PC-9 (cell line): Measurements from ENCODE around the gene TRIM44. TPM values are rescaled to one million over a fixed set of nuclear protein-coding genes. Genes with fewer than 3 reads are reported as not detected.

ENCODE experiments used
- BruUV-seq: library from RNA; stranded (reverse); fragments of 400-500 nt; replicated peaks from 2 replicates; lab custom pipeline; 2021; lab: Mats Ljungman, UMichigan
- CTCF ChIA-PET: fragments of 300-600 bp; sonication (Branson Sonifier 250); formaldehyde crosslinking; loops from one replicate; lab custom pipeline; 2022; ENCODE audit warnings: antibody characterized with exemption; lab: Charles Lee
- POLR2A ChIA-PET: fragments of 300-600 bp; sonication (Branson Sonifier 250); formaldehyde crosslinking; loops from one replicate; lab custom pipeline; 2022; ENCODE audit warnings: antibody characterized with exemption; ENCODE audit not compliant: unreplicated experiment; lab: Charles Lee
- DNase-seq, 2 experiments: peaks; one replicate each; pipeline versions ENCODE4 v3.0.0 to v3.0.0-alpha.2; 2015 to 2022; ENCODE audit warnings: mixed read lengths in 1 of 2
- H2AFZ ChIP-seq: fragments of 200-600 bp; sonication (generic); 2 replicates; pipeline ENCODE4 v1.8.1; 2017; ENCODE audit warnings: antibody characterized with exemption
- H3F3A ChIP-seq: fragments of 200-600 bp; sonication (generic); 2 replicates; pipeline ENCODE4 v1.8.1; 2017; ENCODE audit warnings: antibody characterized with exemption, mild to moderate bottlenecking, low read depth; ENCODE audit not compliant: insufficient read depth
- H3K27ac ChIP-seq: fragments of 200-600 bp; sonication (generic); 2 replicates; pipeline ENCODE4 v1.6.1; 2016; ENCODE audit warnings: mixed run types
- H3K27me3 ChIP-seq: fragments of 200-600 bp; sonication (generic); 2 replicates; pipeline ENCODE4 v1.6.1; 2016; ENCODE audit warnings: low read depth, mixed run types; ENCODE audit not compliant: insufficient read depth
- H3K36me3 ChIP-seq: fragments of 200-600 bp; sonication (generic); 2 replicates; pipeline ENCODE4 v1.6.1; 2016; ENCODE audit warnings: low read depth, mixed run types
- H3K4me1 ChIP-seq: fragments of 200-600 bp; sonication (generic); replicated peaks from 2 replicates; pipeline ENCODE4 v1.6.1; 2016; ENCODE audit warnings: mixed run types; ENCODE audit not compliant: insufficient read depth
- H3K4me2 ChIP-seq: fragments of 200-600 bp; sonication (generic); 2 replicates; pipeline ENCODE4 v1.6.1; 2017; ENCODE audit warnings: mixed run types
- H3K4me3 ChIP-seq: fragments of 200-600 bp; sonication (generic); 2 replicates; pipeline ENCODE4 v1.6.1; 2016; ENCODE audit warnings: mixed run types
- H3K79me2 ChIP-seq: fragments of 200-600 bp; sonication (generic); 2 replicates; pipeline ENCODE4 v1.6.1; 2017; ENCODE audit warnings: low read depth, mixed run types
- H3K9me2 ChIP-seq: fragments of 200-600 bp; sonication (generic); 2 replicates; pipeline ENCODE4 v1.8.1; 2017; ENCODE audit warnings: mild to moderate bottlenecking; ENCODE audit not compliant: insufficient read depth
- H3K9me3 ChIP-seq: fragments of 200-600 bp; sonication (generic); 2 replicates; pipeline ENCODE4 v1.8.1; 2016; ENCODE audit warnings: low read depth; ENCODE audit not compliant: insufficient read depth
- H4K20me1 ChIP-seq: fragments of 200-600 bp; sonication (generic); 2 replicates; pipeline ENCODE4 v1.8.1; 2017; ENCODE audit not compliant: insufficient read depth
- EZH2 ChIP-seq: fragments of 200-600 bp; sonication (generic); IDR thresholded peaks from 2 replicates; pipeline ENCODE4 v1.8.0; 2017; ENCODE audit warnings: antibody characterized with exemption, low read depth
- intact Hi-C: fragments of 100-400 bp; cut with micrococcal nuclease; formaldehyde crosslinking; loops from one replicate; pipeline ENCODE4 v1.10.0; 2022; ENCODE audit not compliant: unreplicated experiment
- total RNA-seq: library from RNA; stranded (reverse); gene quantifications from 2 replicates; pipeline ENCODE4 v1.2.3, GENCODE V29; 2021
- TF ChIP-seq, protein P1 (sequence below): fragments of 200-600 bp; sonication (generic); conservative IDR thresholded peaks from 2 replicates; pipeline ENCODE4 v1.6.1; 2017; ENCODE audit warnings: mixed run types, antibody characterized with exemption, mild to moderate bottlenecking, moderate library complexity

Gene TRIM44
- total RNA-seq, 1 experiment from 2014 or later = 100 TPM

DNA sequence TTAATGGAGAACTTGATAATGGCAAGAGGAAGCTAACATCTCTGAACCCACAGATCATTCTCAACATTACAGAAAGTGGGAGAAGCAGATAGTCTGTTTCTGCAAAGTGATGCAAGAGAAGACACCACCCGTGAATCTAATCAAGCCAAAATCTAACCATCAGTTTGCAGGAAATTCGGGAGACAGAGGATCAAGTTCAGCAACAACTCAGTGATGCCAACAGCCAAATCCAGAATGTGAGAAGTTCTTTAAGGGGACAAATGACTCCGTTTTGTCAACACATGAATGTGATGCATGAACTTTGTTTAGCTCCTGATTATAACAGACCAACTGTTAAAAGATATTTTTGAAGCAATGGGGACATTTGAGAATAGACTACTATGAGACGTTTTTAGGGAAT lies 186.0 kb downstream of the TRIM44 start:
- no peaks in the 10 kb centered on the region for H3K27me3 ChIP-seq
- H3K36me3 ChIP-seq = no peaks in the 10 kb centered on the region
- H3K4me3 ChIP-seq = no peak overlapping the region
- H3K9me3 ChIP-seq = no peaks in the 10 kb centered on the region
- H2AFZ ChIP-seq = no peak overlapping the region
- no peaks in the 10 kb centered on the region for H4K20me1 ChIP-seq
- ChIA-PET CTCF (no interaction called here), POLR2A (no interaction called here)
- no peak for TF ChIP-seq EZH2
- TF ChIP-seq, protein P1, sequence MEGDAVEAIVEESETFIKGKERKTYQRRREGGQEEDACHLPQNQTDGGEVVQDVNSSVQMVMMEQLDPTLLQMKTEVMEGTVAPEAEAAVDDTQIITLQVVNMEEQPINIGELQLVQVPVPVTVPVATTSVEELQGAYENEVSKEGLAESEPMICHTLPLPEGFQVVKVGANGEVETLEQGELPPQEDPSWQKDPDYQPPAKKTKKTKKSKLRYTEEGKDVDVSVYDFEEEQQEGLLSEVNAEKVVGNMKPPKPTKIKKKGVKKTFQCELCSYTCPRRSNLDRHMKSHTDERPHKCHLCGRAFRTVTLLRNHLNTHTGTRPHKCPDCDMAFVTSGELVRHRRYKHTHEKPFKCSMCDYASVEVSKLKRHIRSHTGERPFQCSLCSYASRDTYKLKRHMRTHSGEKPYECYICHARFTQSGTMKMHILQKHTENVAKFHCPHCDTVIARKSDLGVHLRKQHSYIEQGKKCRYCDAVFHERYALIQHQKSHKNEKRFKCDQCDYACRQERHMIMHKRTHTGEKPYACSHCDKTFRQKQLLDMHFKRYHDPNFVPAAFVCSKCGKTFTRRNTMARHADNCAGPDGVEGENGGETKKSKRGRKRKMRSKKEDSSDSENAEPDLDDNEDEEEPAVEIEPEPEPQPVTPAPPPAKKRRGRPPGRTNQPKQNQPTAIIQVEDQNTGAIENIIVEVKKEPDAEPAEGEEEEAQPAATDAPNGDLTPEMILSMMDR = no peak
- no peaks in the 10 kb centered on the region for H3K9me2 ChIP-seq
- no peaks in the 10 kb centered on the region for H3K79me2 ChIP-seq
- H3K4me2 ChIP-seq = no peak overlapping the region
- no peaks in the 10 kb centered on the region for H3F3A ChIP-seq
- no peak overlapping the region for H3K27ac ChIP-seq
- BruUV-seq = no TSS peak
- H3K4me1 ChIP-seq = no peaks in the 10 kb centered on the region
- intact Hi-C loops = no loop called here
- DNase-seq = no peak

DNA sequence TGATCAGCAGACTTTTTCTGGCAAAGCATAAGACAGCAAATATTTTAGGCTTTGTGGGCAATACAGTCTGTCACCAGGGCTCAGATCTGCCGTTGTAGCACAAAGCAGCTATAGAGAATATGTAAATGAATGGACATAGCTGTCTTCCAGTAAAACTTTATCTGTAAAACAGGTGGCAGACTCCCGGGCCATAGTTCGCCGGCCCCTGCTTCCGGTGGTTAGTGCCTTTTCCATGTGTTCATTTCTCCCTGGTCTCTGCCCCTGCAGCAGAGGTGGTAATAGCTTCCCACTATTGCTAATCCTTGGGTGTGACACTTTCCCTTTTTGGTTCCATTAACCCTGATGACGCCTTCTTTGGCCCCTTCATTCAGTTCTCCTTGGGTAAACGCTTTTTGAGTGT lies 187.6 kb downstream of the TRIM44 start:
- Histone ChIP-seq H3K9me3 (no peaks in the 10 kb centered on the region), H3K36me3 (no peaks in the 10 kb centered on the region), H3K4me2 (no peak overlapping the region), H2AFZ (no peak overlapping the region), H3F3A (no peaks in the 10 kb centered on the region), H3K79me2 (no peaks in the 10 kb centered on the region), H3K4me3 (no peak overlapping the region), H3K27ac (no peak overlapping the region), H3K27me3 (no peaks in the 10 kb centered on the region), H3K9me2 (no peaks in the 10 kb centered on the region), H4K20me1 (no peaks in the 10 kb centered on the region), H3K4me1 (no peaks in the 10 kb centered on the region)
- TF ChIP-seq EZH2 = no peak
- TF ChIP-seq, protein P1 = no peak
- DNase-seq = no peak
- CTCF ChIA-PET = no interaction called here
- intact Hi-C loops = no loop called here
- no TSS peak for BruUV-seq
- POLR2A ChIA-PET = no interaction called here

DNA sequence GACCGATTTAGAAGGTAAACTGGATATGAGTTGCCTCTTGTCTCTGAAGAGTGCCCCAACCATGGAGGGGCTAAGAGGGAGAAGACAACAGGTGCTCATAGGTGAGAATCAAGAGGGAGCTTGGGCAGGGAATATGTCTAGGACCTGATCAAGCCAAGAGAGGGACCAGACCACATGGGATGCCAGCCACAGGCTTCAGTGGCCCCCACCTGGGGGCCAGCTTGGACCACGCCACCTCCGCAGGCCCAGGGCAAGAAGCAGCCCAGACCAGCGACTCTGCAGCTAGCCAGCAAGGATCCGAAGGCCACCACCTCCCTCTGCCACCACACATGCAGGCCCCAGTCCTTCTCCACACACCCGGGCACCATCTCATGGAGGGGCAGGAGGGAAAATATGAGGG lies 188.8 kb downstream of the TRIM44 start:
- Histone ChIP-seq H3K79me2 (no peaks in the 10 kb centered on the region), H3K27ac (no peak overlapping the region), H3K9me2 (no peaks in the 10 kb centered on the region), H3K36me3 (no peaks in the 10 kb centered on the region), H4K20me1 (no peaks in the 10 kb centered on the region), H3F3A (no peaks in the 10 kb centered on the region), H3K9me3 (no peaks in the 10 kb centered on the region), H3K4me1 (no peaks in the 10 kb centered on the region), H3K27me3 (no peaks in the 10 kb centered on the region), H3K4me3 (no peak overlapping the region), H2AFZ (no peak overlapping the region), H3K4me2 (no peak overlapping the region)
- no TSS peak for BruUV-seq
- ChIA-PET CTCF (no interaction called here), POLR2A (no interaction called here)
- no peak for TF ChIP-seq EZH2
- TF ChIP-seq, protein P1 = no peak
- intact Hi-C loops = no loop called here
- DNase-seq = no peak
